ENCODE data around the gene FOXN3. TPM values are rescaled to one million over a fixed set of nuclear protein-coding genes. Genes with fewer than 3 reads are reported as not detected.

Gene FOXN3
- total and polyA plus RNA-seq, 2 donors (not counting 1 experiment from before 2014, with no cell fraction given), result 27.9 to 33.3 TPM

DNA sequence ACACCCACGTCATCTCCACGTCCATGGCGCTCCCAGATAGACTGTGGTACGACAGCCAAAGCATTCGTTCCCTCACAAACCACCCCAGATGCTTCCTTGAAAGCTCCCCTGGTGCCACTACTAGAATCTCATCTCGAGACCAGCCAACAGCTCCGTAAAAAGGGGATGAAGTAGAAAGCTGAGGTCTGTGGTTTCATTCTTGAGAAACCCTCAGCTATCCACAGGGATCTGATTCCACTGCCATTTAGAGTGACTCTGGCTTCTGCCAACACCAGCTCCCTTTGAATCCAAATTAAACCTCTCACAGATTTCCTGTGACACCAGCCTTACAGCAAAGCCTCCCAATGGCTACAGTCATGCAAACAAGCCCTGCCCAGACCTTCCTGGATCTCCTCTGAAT, 18.5 kb upstream of the FOXN3 start:
- H4K20me1 ChIP-seq (ENCODE audit: control insufficient read depth, extremely low read depth, insufficient read depth, low read length), result no peaks in the 10 kb centered on the region
- H3K9ac ChIP-seq (ENCODE audit: insufficient read depth, low read length), result no peak overlapping the region
- H3K27ac ChIP-seq (ENCODE audit: insufficient read depth, low read length), result no peak overlapping the region
- no peaks in the 10 kb centered on the region for H3K27me3 ChIP-seq (ENCODE audit: control insufficient read depth, insufficient read depth, low read length)
- H3K4me3 ChIP-seq (replicated peaks in 1 of 4; ENCODE audit: control extremely low read depth in 1 of 4, insufficient read depth in 1 of 4, low read depth in 3 of 4, low read length in 4 of 4), result no peak overlapping the region
- no peaks in the 10 kb centered on the region for H3K79me2 ChIP-seq (ENCODE audit: control insufficient read depth, insufficient read depth, low read length)
- H3K9me3 ChIP-seq (ENCODE audit: control insufficient read depth, insufficient read depth, low read depth, low read length), result no peaks in the 10 kb centered on the region
- H3K4me1 ChIP-seq (ENCODE audit: control insufficient read depth, extremely low read depth, insufficient read depth, low read length), result peaks cover 3% of the 10 kb centered on the region
- no peak overlapping the region for H3K4me2 ChIP-seq (ENCODE audit: extremely low read depth, insufficient read depth, low read length)
- H2AFZ ChIP-seq (ENCODE audit: low read length), result no peak overlapping the region
- no peaks in the 10 kb centered on the region for H3K36me3 ChIP-seq (ENCODE audit: control insufficient read depth, insufficient read depth, low read length)
- TF ChIP-seq, protein P1, sequence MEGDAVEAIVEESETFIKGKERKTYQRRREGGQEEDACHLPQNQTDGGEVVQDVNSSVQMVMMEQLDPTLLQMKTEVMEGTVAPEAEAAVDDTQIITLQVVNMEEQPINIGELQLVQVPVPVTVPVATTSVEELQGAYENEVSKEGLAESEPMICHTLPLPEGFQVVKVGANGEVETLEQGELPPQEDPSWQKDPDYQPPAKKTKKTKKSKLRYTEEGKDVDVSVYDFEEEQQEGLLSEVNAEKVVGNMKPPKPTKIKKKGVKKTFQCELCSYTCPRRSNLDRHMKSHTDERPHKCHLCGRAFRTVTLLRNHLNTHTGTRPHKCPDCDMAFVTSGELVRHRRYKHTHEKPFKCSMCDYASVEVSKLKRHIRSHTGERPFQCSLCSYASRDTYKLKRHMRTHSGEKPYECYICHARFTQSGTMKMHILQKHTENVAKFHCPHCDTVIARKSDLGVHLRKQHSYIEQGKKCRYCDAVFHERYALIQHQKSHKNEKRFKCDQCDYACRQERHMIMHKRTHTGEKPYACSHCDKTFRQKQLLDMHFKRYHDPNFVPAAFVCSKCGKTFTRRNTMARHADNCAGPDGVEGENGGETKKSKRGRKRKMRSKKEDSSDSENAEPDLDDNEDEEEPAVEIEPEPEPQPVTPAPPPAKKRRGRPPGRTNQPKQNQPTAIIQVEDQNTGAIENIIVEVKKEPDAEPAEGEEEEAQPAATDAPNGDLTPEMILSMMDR (conservative IDR thresholded peaks at IDR 0.05 in 1 of 2, IDR thresholded peaks at IDR 0.05 in 1 of 2; ENCODE audit: low read depth in 1 of 2, low read length in 2 of 2), result no peak
- TF ChIP-seq EZH2 (IDR thresholded peaks at IDR 0.05; ENCODE audit: low read length, missing control alignments), result no peak
- peak in 1 of 2 donors; percentile 51 for DNase-seq (ENCODE audit: low read depth in 2 of 2)

DNA sequence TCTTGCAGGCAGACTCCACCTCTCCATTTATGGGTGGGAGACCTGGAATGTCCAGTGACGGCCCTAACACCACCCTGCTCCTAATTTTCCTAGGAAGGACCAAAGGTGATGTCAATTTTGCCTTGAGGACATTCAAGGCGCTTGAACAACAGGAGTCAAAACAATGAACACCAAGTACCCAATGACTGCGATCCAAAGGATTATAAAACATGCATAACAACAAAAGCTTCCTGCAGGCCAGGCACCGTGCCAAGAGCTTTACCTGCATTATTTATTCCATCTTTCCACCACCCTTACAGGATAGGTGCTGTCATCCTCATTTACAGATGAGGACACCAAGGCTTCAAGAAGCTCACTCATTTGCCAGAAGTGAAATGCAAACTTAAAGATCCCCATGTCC, 15.2 kb upstream of the FOXN3 start:
- no peak overlapping the region for H3K9ac ChIP-seq (ENCODE audit: insufficient read depth, low read length)
- DNase-seq (ENCODE audit: low read depth in 2 of 2), result no peak
- peaks cover 12% of the 10 kb centered on the region for H3K4me1 ChIP-seq (ENCODE audit: control insufficient read depth, extremely low read depth, insufficient read depth, low read length)
- H3K4me2 ChIP-seq (ENCODE audit: extremely low read depth, insufficient read depth, low read length), result no peak overlapping the region
- TF ChIP-seq, protein P1 (conservative IDR thresholded peaks at IDR 0.05 in 1 of 2, IDR thresholded peaks at IDR 0.05 in 1 of 2; ENCODE audit: low read depth in 1 of 2, low read length in 2 of 2), result no peak
- TF ChIP-seq EZH2 (IDR thresholded peaks at IDR 0.05; ENCODE audit: low read length, missing control alignments), result no peak
- no peak overlapping the region for H3K27ac ChIP-seq (ENCODE audit: insufficient read depth, low read length)
- H4K20me1 ChIP-seq (ENCODE audit: control insufficient read depth, extremely low read depth, insufficient read depth, low read length), result no peaks in the 10 kb centered on the region
- no peak overlapping the region for H2AFZ ChIP-seq (ENCODE audit: low read length)
- H3K79me2 ChIP-seq (ENCODE audit: control insufficient read depth, insufficient read depth, low read length), result no peaks in the 10 kb centered on the region
- no peaks in the 10 kb centered on the region for H3K36me3 ChIP-seq (ENCODE audit: control insufficient read depth, insufficient read depth, low read length)
- H3K27me3 ChIP-seq (ENCODE audit: control insufficient read depth, insufficient read depth, low read length), result no peaks in the 10 kb centered on the region
- H3K4me3 ChIP-seq (replicated peaks in 1 of 4; ENCODE audit: control extremely low read depth in 1 of 4, insufficient read depth in 1 of 4, low read depth in 3 of 4, low read length in 4 of 4), result no peak overlapping the region
- H3K9me3 ChIP-seq (ENCODE audit: control insufficient read depth, insufficient read depth, low read depth, low read length), result no peaks in the 10 kb centered on the region

DNA sequence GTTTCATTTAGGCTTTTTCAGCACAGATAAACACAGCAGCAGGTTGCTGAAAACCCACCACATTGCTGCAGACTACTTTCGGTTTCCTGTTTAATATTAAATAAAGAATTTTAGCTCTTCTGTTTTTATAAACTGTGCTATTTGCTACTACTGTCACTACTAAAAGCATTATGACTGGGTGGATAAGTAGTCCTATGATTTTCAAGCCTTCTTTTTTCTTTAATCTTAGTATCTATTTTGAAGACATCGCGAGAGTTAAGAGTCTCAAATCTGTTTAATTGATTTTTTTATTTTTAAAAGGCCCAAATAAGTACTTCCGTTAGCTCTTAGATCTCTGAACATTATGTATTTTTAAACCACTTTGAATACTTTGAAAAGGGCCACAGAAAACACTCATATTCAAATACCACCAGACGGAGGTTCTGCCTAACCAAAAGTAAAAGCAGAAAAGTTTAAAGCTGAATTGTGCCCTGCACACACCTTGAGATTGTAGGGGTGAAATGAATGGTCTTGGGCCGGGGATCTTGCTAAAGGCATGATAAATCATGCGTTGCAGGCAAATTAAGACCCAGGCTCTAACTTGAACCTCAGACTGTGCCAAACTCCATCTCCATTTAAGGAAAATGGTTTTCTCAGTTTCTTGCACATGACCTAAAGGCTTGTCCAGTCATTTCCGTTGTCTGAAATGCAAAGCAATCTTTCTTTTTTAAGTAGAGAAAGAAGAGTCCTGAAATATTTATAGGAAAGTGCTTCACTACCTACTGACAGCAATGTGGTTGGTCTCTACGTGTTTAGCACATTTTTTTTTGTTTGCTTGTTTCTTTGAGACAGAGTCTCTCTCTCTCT, 13.6 kb upstream of the FOXN3 start:
- Histone ChIP-seq H3K4me3 (replicated peaks in 1 of 4; ENCODE audit: control extremely low read depth in 1 of 4, insufficient read depth in 1 of 4, low read depth in 3 of 4, low read length in 4 of 4) (peak overlapping the region; percentile 5 to 47 (median 24)), H3K9ac (ENCODE audit: insufficient read depth, low read length) (no peak overlapping the region), H3K4me1 (ENCODE audit: control insufficient read depth, extremely low read depth, insufficient read depth, low read length) (peaks cover 16% of the 10 kb centered on the region), H3K27ac (ENCODE audit: insufficient read depth, low read length) (peak overlapping the region; percentile 52), H4K20me1 (ENCODE audit: control insufficient read depth, extremely low read depth, insufficient read depth, low read length) (no peaks in the 10 kb centered on the region), H3K79me2 (ENCODE audit: control insufficient read depth, insufficient read depth, low read length) (no peaks in the 10 kb centered on the region), H3K27me3 (ENCODE audit: control insufficient read depth, insufficient read depth, low read length) (no peaks in the 10 kb centered on the region), H3K36me3 (ENCODE audit: control insufficient read depth, insufficient read depth, low read length) (no peaks in the 10 kb centered on the region), H3K4me2 (ENCODE audit: extremely low read depth, insufficient read depth, low read length) (peak overlapping the region; percentile 73), H3K9me3 (ENCODE audit: control insufficient read depth, insufficient read depth, low read depth, low read length) (no peaks in the 10 kb centered on the region), H2AFZ (ENCODE audit: low read length) (peak overlapping the region; percentile 14)
- TF ChIP-seq, protein P1 (conservative IDR thresholded peaks at IDR 0.05 in 1 of 2, IDR thresholded peaks at IDR 0.05 in 1 of 2; ENCODE audit: low read depth in 1 of 2, low read length in 2 of 2), result no peak
- no peak for TF ChIP-seq EZH2 (IDR thresholded peaks at IDR 0.05; ENCODE audit: low read length, missing control alignments)
- DNase-seq (ENCODE audit: low read depth in 2 of 2), result peak; percentile 49 to 74
